ENCODE results near the gene ENSA.
"Not testable (repeated sequence)": the region's sequence is repeated elsewhere in the genome, so short reads cannot be mapped to it uniquely, and the experiment has no call there.

Gene ENSA

DNA sequence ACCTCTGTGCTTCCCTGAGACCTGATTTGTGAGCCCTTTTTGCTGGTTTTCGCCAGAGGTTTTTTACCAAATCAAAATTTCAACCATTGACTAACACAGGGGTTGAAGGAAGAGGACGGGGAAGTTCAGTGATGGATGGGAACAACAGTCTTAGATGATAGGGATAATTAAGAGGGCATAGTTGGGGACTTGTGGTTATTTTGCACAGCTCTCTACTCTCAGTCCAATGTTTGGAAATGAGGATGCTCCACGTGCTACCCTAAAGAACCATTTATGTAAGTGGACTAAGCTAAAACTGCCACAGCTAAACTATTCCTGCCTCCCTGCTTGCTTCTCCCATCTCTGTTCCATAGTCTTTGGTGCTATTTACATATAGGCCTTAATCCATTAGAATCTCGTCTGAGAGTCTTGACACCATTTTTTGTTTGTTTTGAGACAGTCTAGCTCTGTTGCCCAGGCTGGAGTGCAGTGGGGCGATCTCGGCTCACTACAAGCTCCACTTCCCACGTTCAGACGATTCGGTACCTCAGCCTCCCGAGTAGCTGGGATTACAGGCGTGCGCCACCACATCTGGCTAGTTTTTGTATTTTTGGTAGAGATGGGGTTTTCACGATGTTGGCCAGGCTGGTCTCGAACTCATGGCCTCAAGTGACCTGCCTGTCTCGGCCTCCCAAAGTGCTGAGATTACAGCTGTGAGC is 49.3 kb downstream of the ENSA start:
- no peak for DNase-seq

DNA sequence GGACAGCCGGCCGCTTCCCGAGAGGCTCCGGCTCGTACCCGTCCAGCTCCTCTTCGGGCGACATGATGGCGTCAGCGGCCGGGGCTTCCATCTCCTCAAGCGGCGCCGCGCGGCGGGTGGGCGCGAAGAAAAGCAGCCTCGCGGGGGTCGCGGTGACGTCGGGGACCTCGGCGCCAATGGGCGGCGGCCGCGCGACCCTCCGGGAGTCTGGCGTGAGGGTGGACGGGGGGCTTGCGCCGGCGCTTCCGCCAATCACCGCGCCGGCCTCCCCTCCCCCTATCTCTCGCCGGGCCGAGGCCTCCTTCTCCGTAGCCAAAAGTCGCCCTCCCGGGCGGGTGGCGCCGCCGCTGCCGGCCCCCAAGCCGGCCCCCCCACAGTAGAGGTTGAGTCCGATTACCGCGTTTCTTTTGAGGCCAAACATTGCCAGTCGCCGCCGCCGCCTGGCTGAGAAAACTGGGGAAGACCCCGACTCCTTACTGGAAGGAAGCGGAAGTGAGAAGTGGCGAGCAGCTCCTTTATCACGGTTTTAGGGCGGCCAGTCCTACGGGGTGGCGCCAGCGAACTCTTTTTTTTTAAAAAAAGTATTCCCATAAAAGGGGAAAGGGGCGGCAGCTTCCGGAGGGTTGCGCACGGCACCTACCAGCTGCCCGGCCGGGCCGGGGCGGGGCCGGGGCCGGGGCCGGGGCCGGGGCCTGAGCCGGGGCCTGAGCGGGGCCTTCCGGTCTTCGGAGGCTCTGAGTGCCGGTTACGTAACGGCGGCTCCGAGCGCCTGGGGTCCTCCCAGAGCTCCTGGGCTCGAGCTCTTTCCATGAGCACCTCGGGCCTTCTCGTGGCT is 50.1 kb downstream of the ENSA start, which contains the start of gene MCL1:
TSS of gene MCL1 (minus strand) at position 501 of the 835 bp plus-strand sequence. CDS start at position 421, 80 bp downstream.
- DNase-seq, result peak; percentile 57 to 90

DNA sequence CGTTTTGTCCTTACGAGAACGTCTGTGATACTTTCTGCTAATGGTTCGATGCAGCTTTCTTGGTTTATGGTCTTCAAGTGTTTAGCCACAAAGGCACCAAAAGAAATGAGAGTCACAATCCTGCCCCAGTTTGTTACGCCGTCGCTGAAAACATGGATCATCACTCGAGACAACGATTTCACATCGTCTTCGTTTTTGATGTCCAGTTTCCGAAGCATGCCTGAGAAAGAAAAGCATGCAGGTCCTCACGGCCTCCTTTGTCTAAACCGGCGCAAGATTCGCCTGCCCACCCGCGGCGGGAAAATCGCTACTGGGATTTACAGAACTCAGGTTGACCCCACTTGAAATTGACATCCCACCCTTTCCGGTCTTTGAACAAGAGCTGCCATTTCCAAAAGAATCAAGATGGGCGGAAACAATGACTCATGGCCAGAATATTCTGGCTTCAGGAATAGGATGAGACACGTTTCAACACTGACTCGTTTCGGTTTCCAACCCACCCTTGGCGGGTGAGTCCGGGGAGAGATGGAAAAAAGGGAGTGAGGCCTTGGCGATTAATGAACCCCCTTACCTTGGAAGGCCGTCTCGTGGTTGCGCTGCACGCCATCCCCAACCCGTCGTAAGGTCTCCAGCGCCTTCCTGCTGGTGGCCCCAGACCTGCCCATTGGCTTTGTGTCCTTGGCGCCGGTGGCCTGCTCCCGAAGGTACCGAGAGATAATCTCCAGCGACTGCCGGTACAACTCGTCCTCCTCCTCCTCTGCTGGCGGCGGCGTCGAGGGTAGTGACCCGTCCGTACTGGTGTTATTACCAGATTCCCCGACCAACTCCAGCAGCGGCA is 50.9 kb downstream of the ENSA start:
- no peak for DNase-seq

DNA sequence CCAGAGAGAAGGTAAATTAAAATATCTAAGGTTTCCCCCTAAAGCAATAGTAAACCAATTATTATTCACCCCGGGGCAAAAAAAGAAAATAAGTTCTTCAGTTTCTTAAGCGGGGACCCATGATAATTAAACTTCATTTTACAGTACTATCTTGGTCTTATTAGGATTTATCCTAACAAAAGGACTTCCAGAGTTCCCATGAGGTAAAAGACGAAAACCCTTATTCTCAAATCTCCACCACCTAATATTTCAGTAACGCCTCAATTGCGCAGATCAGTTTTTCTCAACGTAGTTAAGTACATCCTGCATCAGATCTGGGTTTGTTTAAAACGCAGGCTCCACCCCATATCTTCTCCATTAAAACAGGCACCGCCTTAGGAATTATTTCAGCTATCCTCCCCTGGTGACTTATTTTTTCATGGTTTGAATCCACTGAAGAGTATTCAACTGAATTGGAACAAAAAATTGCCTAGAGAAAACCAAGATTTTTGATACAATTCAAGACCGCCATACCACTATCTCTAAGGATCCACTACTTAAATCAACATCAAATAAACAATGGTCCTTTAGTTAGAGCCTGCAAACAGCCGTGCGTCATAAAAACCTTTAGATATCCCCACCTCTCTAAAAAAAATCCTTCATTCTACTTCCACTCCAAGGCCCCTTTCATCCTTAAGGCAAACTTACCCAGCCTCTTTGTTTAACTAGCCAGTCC is 51.7 kb downstream of the ENSA start:
- DNase-seq, result no peak

DNA sequence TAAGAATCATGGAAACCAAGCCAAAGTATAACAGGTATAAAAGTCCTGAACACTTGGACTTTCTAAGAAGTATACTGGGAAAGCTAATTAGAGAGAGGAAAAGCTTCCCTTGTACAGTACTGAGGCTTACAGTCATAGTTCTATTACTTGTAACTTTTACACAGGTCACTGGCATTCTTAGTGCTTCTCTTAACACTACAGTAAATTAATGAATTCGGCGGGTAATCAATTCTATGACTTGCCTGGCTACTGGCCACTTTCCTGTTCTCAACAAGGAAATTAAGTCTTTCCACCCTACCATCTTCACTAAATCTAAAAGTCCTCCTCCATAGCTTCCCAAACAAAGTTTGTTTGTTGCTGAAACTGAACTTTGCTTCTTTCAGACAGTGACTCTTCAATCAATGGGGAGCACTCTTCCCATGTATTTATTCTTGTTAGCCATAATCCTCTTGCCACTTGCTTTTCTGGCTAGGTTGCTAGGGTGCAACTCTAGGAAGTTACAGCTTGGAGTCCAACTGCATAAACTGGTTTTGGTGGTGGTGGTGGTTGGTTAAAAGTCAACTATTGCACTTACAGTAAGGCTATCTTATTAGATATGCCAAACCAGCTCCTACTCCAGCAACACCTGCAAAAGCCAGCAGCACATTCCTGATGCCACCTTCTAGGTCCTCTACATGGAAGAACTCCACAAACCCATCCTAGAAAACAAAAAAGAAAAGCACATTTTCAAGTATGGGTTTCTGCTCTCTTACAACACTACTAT is 52.4 kb downstream of the ENSA start:
- DNase-seq, result no peak

DNA sequence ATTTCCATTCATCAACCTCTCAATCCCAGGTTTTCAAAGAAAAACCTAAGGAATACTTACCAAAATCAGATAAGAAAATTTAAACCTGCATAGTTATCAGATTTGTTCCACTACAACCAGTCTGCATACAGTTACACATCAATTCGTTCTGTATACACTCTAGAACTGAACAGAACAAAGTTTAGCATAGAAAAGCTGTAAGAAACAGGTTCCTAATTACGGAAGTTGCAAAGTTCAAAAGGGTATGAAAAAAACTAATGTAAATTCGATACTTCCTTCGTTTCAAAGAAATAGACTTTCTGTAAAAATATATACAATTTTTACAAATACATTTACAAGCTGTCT is 53.1 kb downstream of the ENSA start:
- DNase-seq, result no peak

DNA sequence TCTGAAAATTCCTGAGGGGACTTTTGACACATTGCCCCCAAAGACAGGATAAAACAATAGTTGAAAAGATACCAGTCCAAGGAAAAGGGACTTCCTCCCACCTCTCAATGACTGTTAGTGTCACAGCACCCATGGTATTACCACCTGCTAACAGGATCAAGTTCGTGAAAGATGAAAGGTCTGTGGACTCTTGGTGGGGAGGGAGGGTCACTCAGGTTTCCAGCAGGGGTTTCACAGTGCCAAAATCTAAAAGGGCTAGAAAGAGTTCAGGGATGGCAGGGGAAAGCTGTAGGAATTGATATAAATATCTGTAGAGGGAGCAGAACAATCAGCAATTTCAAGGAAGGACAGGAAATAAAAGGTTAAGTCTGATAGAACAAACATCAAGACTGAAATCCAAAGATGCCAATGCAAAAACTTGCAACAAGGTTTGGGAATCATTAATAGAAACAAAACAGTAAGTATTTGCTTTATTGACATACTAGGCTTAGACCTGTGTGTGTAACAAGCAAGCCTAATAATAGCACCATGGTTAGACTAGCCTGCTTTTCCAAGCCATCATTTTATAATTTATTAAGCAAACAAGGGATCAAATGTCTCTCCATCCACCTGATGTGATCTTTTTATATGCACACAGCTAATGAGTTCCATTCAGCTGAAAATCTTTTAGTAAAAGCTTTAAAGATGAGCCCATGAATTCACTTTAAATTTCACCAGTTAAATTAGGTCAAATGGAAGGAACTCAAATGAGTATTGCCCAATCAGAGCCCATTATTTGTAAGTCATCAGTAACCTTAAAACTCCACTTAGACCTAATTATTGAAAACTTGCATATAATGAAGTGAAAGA is 53.7 kb downstream of the ENSA start:
- no peak for DNase-seq

DNA sequence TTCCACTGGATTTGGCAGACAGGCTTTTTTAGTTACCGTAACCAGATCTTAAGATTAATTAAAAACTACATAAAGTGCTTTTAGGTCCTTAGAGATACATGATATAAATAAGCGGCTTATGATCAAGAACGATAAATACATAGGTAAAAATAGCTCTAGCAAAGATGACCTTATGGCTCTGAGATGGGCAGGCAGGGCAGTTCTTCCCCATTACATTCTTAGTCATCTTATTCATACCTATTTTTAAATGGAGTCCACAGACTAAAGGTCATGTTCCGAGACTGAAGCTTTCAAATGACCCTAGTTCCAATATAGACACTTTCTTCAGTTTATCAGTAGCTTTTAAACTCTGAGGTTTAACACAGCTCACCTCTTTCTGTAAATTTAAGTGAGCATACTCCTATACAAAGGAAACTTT is 54.3 kb downstream of the ENSA start:
- DNase-seq, result no peak

DNA sequence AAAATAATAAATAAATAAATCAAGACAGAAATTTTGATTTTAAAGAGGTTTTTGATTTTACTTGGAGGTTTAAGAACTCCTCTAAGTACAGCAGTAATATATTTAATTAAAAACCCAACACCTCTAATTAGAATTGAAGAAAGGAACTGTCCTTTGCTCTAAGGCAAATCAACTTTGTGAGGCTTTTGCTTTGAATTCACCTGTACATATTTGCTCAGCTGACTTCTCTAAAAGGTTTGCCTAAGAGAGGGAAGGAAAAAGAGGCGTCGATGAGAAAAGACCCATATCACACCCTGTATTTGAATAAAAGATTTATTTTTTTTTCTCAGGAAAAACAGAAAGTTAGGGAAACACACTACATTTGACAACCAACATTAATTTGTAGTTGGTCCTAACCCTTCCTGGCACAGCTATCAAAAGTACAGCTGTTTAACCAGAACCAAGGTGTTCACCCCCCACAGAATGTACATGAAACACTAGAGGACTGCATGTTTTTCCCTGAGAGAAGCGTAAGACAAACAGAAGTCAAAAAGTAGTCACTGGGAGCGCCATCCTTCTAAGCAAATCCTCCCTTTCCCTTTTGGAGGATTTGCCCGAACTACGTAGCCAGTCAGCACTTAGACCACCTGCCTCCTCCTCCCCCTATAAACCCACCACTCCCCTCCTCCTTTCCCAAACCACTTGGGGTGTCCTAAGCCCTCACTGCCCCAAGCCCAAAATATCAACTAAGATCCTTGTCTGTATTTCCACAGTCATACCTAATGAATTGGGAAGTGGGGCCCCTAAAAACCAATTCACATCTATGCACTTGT is 54.9 kb downstream of the ENSA start:
- DNase-seq, result no peak

DNA sequence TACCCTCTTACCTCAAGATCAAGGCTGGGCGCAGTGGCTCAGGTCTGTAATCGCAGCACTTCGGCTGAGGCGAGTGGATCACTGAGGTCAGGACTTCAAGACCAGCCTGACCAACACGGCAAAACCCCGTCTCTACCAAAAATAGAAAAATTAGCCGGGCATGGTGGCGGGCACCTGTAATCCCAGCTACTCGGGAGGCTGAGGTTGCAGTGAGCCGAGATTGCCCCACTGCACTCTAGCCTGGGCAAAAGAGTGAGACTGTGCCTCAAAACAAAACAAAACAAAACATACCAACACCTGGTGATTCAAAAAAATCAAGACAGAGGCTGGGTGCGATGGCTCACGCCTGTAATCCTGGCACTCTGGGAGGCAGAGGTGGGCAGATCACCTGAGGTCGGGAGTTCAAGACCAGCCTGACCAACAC is 55.8 kb downstream of the ENSA start:
- not testable (repeated sequence) for DNase-seq

DNA sequence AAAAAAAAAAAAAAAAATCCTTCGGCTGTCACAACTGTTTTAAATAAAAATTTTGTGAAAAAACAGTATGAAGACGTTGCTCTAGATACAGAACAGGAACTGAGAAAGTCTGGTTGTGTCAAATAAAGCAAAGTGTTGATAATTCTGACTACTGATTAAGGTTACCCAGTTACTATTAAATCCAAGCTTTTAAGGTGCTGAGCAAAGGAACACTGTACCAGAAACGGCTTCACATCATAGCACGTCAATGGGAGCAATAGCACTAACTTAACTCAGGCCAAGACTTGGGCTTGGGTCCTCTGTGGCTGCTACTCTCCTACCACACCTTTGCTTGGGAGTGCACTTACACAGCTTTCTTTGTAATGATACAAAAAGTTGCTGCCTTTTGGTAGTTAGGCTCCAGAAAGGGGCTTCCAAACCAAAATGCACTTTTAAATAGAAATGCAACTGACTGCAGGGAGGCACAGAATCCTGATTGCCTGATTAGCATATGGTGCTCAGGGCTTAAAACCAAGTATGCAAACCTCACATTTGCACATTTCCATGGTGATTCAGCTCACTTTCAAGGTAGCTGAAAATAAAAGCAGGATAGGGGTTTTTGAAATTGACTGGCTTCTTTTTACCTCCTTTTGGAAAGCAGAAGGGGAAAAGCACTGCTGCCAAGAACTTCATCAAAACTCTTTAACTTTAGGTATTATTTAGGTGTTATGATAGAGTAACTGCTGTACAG is 56.3 kb downstream of the ENSA start:
- no peak for DNase-seq
